ENCODE measurements around the gene CACNA1C.

The CACNA1C gene

GRCh38 chr12:2547273-2548044 lies 494.7 kb downstream of the CACNA1C start:
- no peak for DNase-seq (ENCODE audit: low read depth)
- no peak overlapping the region for H3K4me3 ChIP-seq (ENCODE audit: low read length)
- TF ChIP-seq, protein P1, sequence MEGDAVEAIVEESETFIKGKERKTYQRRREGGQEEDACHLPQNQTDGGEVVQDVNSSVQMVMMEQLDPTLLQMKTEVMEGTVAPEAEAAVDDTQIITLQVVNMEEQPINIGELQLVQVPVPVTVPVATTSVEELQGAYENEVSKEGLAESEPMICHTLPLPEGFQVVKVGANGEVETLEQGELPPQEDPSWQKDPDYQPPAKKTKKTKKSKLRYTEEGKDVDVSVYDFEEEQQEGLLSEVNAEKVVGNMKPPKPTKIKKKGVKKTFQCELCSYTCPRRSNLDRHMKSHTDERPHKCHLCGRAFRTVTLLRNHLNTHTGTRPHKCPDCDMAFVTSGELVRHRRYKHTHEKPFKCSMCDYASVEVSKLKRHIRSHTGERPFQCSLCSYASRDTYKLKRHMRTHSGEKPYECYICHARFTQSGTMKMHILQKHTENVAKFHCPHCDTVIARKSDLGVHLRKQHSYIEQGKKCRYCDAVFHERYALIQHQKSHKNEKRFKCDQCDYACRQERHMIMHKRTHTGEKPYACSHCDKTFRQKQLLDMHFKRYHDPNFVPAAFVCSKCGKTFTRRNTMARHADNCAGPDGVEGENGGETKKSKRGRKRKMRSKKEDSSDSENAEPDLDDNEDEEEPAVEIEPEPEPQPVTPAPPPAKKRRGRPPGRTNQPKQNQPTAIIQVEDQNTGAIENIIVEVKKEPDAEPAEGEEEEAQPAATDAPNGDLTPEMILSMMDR (IDR thresholded peaks at IDR 0.05; ENCODE audit: insufficient read depth, low read depth, low read length, missing control alignments): no peak

DNA sequence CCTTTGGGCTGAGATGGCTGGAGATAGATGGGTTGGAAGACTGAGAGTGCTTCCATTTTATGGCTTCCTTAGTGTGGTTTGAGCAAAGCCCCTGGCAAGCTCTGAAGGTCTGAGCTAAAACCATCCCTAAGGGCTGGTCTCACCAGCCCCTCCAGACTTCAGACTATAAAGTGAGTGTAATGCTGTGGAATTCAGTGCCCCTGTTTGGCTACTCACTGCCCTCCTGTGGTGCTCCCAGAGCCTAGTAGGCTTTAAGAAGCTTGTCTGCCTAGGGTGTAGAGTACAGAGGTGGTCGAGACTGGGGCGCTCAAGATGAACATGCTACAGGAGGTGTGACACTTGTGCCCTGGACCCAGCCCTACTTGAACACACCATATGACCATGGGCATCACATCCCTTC lies 495.3 kb downstream of the CACNA1C start:
- no peak overlapping the region for H3K4me3 ChIP-seq (ENCODE audit: low read length)
- no peak for DNase-seq (ENCODE audit: low read depth)
- TF ChIP-seq, protein P1 (IDR thresholded peaks at IDR 0.05; ENCODE audit: insufficient read depth, low read depth, low read length, missing control alignments): no peak

DNA sequence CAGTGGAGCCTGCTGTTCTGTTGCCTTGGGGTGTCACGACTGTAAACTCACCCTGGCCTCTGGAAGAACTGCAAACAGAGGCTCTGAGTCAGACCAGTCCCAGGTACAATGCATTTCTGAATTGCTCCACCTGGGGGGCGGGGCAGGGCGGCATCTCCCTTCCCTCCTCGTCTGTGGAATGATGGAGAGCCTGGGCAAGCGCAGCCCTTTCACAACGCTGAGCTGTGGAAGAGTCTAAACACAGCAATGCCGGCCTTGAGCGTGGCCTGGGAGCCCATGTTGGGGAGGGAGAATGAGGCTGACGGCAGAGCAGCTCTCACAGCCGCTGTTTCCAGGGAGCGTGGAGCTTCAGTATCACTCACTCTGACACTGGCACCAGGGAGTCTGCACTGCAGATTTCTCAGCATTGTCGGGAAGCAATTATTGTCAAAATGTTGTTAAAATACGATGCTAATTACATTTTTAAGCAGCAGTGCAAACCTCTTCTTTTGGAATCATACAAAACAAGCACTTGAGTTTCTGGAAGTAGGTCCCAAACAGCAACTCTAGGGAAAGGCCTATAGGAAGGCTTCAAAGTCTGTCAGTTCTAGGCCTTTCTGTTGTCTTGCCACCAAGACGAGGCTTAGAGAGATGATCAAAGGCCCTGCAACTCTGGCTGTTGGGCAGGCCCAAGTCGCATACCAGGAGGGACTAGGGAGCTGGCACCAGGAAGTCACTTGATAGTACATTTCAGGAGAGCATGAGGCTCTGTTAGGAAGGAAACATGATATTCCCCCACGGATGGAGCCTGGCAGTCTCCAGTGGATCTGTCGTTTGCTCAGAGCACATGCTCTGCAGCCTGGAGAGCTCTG lies 498.0 kb downstream of the CACNA1C start:
- peak; percentile 2 for DNase-seq (ENCODE audit: low read depth)
- no peak overlapping the region for H3K4me3 ChIP-seq (ENCODE audit: low read length)
- TF ChIP-seq, protein P1 (IDR thresholded peaks at IDR 0.05; ENCODE audit: insufficient read depth, low read depth, low read length, missing control alignments): no peak

GRCh38 chr12:2551412-2551900 lies 498.7 kb downstream of the CACNA1C start:
- TF ChIP-seq, protein P1 (IDR thresholded peaks at IDR 0.05; ENCODE audit: insufficient read depth, low read depth, low read length, missing control alignments): no peak
- no peak for DNase-seq (ENCODE audit: low read depth)
- no peak overlapping the region for H3K4me3 ChIP-seq (ENCODE audit: low read length)

GRCh38 chr12:2552000-2552756 lies 499.4 kb downstream of the CACNA1C start:
- H3K4me3 ChIP-seq (ENCODE audit: low read length): no peak overlapping the region
- no peak for DNase-seq (ENCODE audit: low read depth)
- TF ChIP-seq, protein P1 (IDR thresholded peaks at IDR 0.05; ENCODE audit: insufficient read depth, low read depth, low read length, missing control alignments): no peak

GRCh38 chr12:2553388-2554126 lies 500.8 kb downstream of the CACNA1C start:
- no peak overlapping the region for H3K4me3 ChIP-seq (ENCODE audit: low read length)
- DNase-seq (ENCODE audit: low read depth): no peak
- TF ChIP-seq, protein P1 (IDR thresholded peaks at IDR 0.05; ENCODE audit: insufficient read depth, low read depth, low read length, missing control alignments): no peak

All from epithelial cell of esophagus (primary cell).